ACC112 (cell line): Measurements from ENCODE around the gene KIAA1671.
"Not testable (repeated sequence)": the region's sequence is repeated elsewhere in the genome, so short reads cannot be mapped to it uniquely, and the experiment has no call there.

Experiments used
- H2AFZ ChIP-seq: fragments of 200-600 bp; sonication (generic); one replicate; pipeline ENCODE4 v1.6.0; 2017; ENCODE audit warnings: antibody characterized with exemption, low read length; ENCODE audit not compliant: unreplicated experiment
- H3K27ac ChIP-seq: fragments of 200-600 bp; sonication (generic); 2 replicates; pipeline ENCODE4 v1.5.1; 2014; ENCODE audit warnings: low read depth, mild to moderate bottlenecking, antibody characterized with exemption, low read length, moderate library complexity
- H3K27me3 ChIP-seq: fragments of 200-600 bp; sonication (generic); 2 replicates; pipeline ENCODE4 v1.6.1; 2014; ENCODE audit warnings: mild to moderate bottlenecking, antibody characterized with exemption, low read length, moderate library complexity, mixed read lengths; ENCODE audit not compliant: insufficient read depth
- H3K36me3 ChIP-seq: fragments of 200-600 bp; sonication (generic); 2 replicates; pipeline ENCODE4 v1.6.1; 2016; ENCODE audit warnings: mild to moderate bottlenecking, antibody characterized with exemption, low read length, moderate library complexity, mixed read lengths; ENCODE audit not compliant: insufficient read depth
- H3K4me1 ChIP-seq: fragments of 200-600 bp; sonication (generic); one replicate; pipeline ENCODE4 v1.6.1; 2016; ENCODE audit warnings: low read length, mixed read lengths; ENCODE audit not compliant: insufficient read depth, unreplicated experiment, control insufficient read depth
- H3K4me3 ChIP-seq: fragments of 200-600 bp; sonication (generic); 2 replicates; pipeline ENCODE4 v1.5.1; 2014; ENCODE audit warnings: mild to moderate bottlenecking, low read depth, low read length
- H3K79me2 ChIP-seq: fragments of 200-600 bp; sonication (generic); one replicate; pipeline ENCODE4 v1.6.0; 2016; ENCODE audit warnings: low read length; ENCODE audit not compliant: control insufficient read depth, unreplicated experiment, insufficient read depth

The KIAA1671 gene

DNA sequence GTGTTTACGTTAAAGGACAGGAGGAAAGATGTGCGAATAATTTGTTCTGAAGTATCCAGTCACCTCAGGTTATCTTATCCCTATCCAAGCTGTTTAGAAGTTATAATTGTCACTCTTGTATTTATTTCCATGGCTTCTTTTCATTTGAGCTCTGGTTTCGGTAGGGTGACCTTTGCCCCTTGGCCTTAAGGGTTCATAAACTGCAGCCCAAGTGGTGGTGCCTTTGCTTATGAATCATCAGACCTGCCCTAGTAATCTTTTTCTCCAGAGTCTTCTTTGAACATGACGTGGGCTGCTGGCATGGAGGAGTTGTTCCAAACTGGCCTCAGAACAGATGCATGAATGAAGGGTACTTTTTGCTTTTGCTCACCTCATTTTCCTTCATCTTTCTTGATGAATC, 240.6 kb downstream of the KIAA1671 start:
- Histone ChIP-seq H3K79me2 (no peaks in the 10 kb centered on the region), H3K27ac (no peak overlapping the region), H2AFZ (no peak overlapping the region), H3K4me1 (no peaks in the 10 kb centered on the region), H3K4me3 (no peak overlapping the region), H3K36me3 (no peaks in the 10 kb centered on the region), H3K27me3 (no peaks in the 10 kb centered on the region)

DNA sequence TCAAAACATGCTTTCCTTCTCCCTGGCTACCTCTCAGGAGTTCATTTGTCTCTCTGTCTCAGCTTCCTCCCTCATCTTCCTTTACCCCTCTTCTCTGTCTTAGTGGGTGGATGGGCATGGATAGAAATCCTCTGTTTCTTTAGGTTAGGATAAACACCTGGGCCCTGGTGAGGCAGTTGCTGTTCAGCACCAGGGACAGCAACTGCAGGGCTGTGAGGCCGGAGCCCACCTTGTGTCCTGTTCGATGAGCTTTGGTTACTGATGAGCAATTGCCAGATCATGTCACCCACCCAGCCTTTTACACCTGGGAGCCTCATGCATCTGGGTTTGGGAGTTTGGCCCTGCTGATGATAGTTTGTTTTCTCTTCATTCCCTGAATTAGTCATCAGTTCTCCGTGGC, 241.0 kb downstream of the KIAA1671 start:
- no peaks in the 10 kb centered on the region for H3K79me2 ChIP-seq

GRCh38 chr22:25196326-25196725, 243.8 kb downstream of the KIAA1671 start:
- no peaks in the 10 kb centered on the region for H3K79me2 ChIP-seq
- H3K36me3 ChIP-seq = no peaks in the 10 kb centered on the region
- no peak overlapping the region for H2AFZ ChIP-seq
- no peak overlapping the region for H3K4me3 ChIP-seq
- H3K27me3 ChIP-seq = no peaks in the 10 kb centered on the region
- no peak overlapping the region for H3K27ac ChIP-seq
- no peaks in the 10 kb centered on the region for H3K4me1 ChIP-seq

More for the DNA sequence above, 241.0 kb downstream of the KIAA1671 start:
- Histone ChIP-seq H3K4me3 (no peak overlapping the region), H2AFZ (no peak overlapping the region), H3K27ac (no peak overlapping the region), H3K27me3 (no peaks in the 10 kb centered on the region), H3K36me3 (no peaks in the 10 kb centered on the region), H3K4me1 (no peaks in the 10 kb centered on the region)

- no peaks in the 10 kb centered on the region for H3K4me1 ChIP-seq
- no peaks in the 10 kb centered on the region for H3K79me2 ChIP-seq
- H3K36me3 ChIP-seq = no peaks in the 10 kb centered on the region
Observed at GRCh38 chr22:25197340-25197739, 244.8 kb downstream of the KIAA1671 start.

DNA sequence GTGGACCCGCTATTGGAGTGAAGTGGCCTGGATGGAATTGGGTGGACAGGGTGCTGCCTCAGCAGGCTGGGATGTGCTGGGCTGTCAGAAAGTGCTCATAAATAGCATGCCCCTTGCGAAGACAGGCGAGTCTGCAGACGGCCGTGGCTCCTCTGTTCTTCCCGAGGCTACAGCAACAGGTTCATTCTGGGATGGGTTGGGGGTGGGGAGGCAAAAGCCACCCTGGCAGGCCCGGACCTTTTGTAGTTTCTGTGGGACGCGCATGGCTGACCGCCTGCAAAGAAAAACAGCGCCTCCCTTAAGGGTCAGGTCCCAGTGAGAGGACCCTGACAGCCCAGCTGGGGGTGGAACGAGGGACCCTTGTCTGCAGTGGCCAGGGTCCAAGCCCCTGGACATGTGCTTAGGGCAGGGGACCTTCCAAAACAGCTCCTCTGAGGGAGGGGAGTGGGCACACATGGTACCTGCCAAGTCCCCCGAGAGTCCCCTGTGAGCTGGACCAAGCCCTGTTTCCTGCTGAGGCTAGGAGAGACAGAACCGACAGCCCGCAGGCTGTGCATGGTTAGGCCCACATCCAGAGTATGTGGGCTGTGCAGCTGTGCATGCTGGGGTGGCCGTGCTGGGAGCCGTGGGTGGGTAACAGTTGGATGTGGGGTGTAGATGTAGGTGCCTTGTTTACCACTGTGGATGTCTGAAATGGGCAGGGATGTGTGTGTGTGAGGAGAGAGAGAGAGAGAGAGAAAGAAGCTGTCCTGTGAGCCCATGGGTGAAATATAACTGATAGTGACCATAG, 247.4 kb downstream of the KIAA1671 start, which contains the start of gene CRYBB3:
TSS of gene CRYBB3 (plus strand) at position 128 of the 790 bp plus-strand sequence. CDS start 1,539 bp downstream, outside the sequence.
- Histone ChIP-seq H3K79me2 (no peaks in the 10 kb centered on the region), H3K27ac (no peak within 1 kb of the TSS), H3K27me3 (no peaks in the 10 kb centered on the region), H3K36me3 (no peaks in the 10 kb centered on the region), H2AFZ (no peak within 1 kb of the TSS), H3K4me3 (no peak within 1 kb of the TSS), H3K4me1 (no peaks in the 10 kb centered on the region)

More at GRCh38 chr22:25197340-25197739, 244.8 kb downstream of the KIAA1671 start:
- no peaks in the 10 kb centered on the region for H3K27me3 ChIP-seq
- H2AFZ ChIP-seq = no peak overlapping the region
- no peak overlapping the region for H3K4me3 ChIP-seq
- no peak overlapping the region for H3K27ac ChIP-seq

DNA sequence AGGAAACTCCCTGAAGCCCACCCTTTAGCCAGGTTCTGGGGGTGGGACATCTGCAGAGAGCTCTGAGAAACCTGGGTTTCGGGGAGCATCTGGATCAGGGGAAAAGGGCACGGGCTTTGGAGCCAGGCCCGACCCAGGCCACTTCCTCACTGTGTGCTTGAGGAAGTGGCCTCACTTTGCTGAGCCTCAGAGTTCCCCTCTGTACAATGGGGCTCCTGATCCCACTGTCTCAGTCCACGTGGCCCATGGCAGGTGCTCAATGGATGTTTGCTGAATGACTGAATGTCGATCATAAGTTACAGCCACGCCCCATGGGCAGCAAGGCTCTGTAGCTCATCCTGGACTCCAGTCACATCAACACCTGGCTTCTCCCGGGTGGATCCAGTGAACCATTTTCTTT, 248.5 kb downstream of the KIAA1671 start:
- H3K27me3 ChIP-seq = no peaks in the 10 kb centered on the region
- H3K79me2 ChIP-seq = no peaks in the 10 kb centered on the region

GRCh38 chr22:25201557-25202273, 249.2 kb downstream of the KIAA1671 start:
- Histone ChIP-seq H3K4me3 (no peak overlapping the region), H3K27ac (no peak overlapping the region), H3K27me3 (no peaks in the 10 kb centered on the region), H3K36me3 (no peaks in the 10 kb centered on the region), H3K4me1 (no peaks in the 10 kb centered on the region), H2AFZ (no peak overlapping the region), H3K79me2 (no peaks in the 10 kb centered on the region)

More for the DNA sequence above, 248.5 kb downstream of the KIAA1671 start:
- Histone ChIP-seq H2AFZ (no peak overlapping the region), H3K36me3 (no peaks in the 10 kb centered on the region), H3K27ac (no peak overlapping the region), H3K4me1 (no peaks in the 10 kb centered on the region), H3K4me3 (no peak overlapping the region)

DNA sequence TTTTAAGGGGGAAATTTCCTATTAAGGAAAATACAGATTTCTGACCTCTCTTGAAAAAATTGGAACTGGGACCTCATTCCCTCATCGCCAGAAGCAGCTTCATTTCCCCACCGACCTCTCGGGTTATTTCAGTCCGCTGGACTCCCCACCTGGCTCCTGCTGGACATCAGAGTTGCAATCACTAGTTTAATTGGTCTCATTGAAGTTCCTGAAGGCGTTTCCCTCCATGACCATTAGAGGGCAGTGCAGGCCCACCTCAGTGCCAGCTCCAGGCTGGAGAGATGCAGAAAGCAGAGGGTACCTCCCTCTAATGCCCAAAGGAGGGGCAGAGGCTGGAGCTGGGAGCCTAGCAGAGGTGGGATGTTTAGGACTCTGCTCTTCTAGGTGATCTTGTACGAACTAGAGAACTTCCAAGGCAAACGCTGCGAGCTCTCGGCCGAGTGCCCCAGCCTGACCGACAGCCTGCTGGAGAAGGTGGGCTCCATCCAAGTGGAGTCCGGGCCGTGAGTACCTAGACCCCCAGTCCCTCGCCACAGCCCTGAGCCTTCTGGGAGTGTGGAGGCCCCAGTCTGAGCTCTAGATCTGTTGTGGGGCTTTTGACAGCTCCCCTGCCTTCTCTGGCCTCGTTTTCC, 249.9 kb downstream of the KIAA1671 start:
- Histone ChIP-seq H2AFZ (no peak overlapping the region), H3K4me3 (no peak overlapping the region), H3K27ac (no peak overlapping the region), H3K4me1 (no peaks in the 10 kb centered on the region), H3K27me3 (no peaks in the 10 kb centered on the region), H3K36me3 (no peaks in the 10 kb centered on the region), H3K79me2 (no peaks in the 10 kb centered on the region)

DNA sequence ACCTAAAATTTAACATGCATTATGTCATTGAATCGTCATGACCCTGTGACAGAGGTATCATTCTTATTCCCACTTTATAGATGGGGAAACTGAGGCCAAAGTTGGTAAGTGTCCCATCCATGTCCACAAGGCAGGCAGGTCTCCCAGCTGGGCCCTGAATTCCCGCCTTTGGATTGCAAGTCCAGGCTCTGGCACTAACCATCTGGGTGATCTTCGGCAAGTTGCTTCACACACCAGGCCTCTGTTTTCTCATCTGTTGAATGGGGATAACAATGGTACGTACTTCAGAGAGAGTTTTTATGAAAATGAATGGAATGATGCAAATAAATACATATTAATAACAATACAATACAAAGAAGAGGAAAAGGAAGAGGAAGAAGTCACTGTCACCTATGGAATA, 250.6 kb downstream of the KIAA1671 start:
- no peaks in the 10 kb centered on the region for H3K79me2 ChIP-seq
- no peaks in the 10 kb centered on the region for H3K36me3 ChIP-seq
- H3K4me1 ChIP-seq = no peaks in the 10 kb centered on the region
- H3K27ac ChIP-seq = no peak overlapping the region
- no peaks in the 10 kb centered on the region for H3K27me3 ChIP-seq
- no peak overlapping the region for H3K4me3 ChIP-seq
- H2AFZ ChIP-seq = no peak overlapping the region

DNA sequence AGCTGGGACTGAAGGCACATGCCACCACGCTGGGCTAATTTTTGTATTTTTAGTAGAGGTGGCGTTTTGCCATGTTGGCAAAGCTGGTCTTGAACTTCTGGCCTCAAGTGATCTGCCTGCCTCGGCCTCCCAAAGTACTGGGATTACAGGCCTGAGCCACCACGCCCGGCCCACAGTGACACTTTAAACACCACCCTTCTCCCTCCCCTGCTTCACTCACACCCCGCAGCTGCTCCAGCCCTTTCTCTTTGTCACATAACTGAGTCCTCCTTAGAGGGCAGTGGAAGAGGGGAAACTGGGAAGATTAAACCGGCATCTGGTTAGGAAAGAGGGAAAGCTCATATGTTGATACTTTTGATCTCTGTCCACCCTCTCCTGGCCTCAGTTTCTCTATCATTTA, 252.0 kb downstream of the KIAA1671 start:
- not testable (repeated sequence) for H3K4me3 ChIP-seq, H3K36me3 ChIP-seq, H3K27me3 ChIP-seq, H3K79me2 ChIP-seq, H3K4me1 ChIP-seq, H2AFZ ChIP-seq, H3K27ac ChIP-seq
